PC-3 (cell line): ENCODE results near the gene XPO1. TPM values are rescaled to one million over a fixed set of nuclear protein-coding genes. Genes with fewer than 3 reads are reported as not detected.
"Not testable (repeated sequence)": the region's sequence is repeated elsewhere in the genome, so short reads cannot be mapped to it uniquely, and the experiment has no call there.

ENCODE experiments used
- ATAC-seq: fragments of 200-7000 bp; cut with Tn5 transposase; 2 replicates; pipeline ENCODE4 v1.9.1; 2020; ENCODE audit warnings: mild to moderate bottlenecking, moderate library complexity
- BruUV-seq: library from RNA; stranded (reverse); fragments of 400-500 nt; replicated peaks from 2 replicates; lab custom pipeline; 2021; lab: Mats Ljungman, UMichigan
- CTCF ChIA-PET: fragments of 300-600 bp; sonication (Branson Sonifier 250); formaldehyde crosslinking; loops from one replicate; lab custom pipeline; 2022; ENCODE audit warnings: antibody characterized with exemption; lab: Charles Lee
- POLR2A ChIA-PET: fragments of 300-600 bp; sonication (Branson Sonifier 250); formaldehyde crosslinking; loops from one replicate; lab custom pipeline; 2022; ENCODE audit warnings: antibody characterized with exemption; ENCODE audit not compliant: unreplicated experiment; lab: Charles Lee
- DNase-seq: peaks from one replicate; pipeline ENCODE4 v3.0.0-alpha.2; 2015
- H2AFZ ChIP-seq: fragments of 300-600 bp; sonication (generic); 2 replicates; pipeline ENCODE4 v1.6.0; 2016; ENCODE audit warnings: antibody characterized with exemption, low read length
- H3F3A ChIP-seq: fragments of 300-600 bp; sonication (generic); one replicate; pipeline ENCODE4 v1.6.0; 2017; ENCODE audit warnings: antibody characterized with exemption, low read length, control low read depth, mild to moderate bottlenecking; ENCODE audit not compliant: unreplicated experiment
- H3K27ac ChIP-seq: fragments of 300-600 bp; sonication (generic); 2 replicates; pipeline ENCODE4 v1.5.1; 2016; ENCODE audit warnings: mild to moderate bottlenecking, low read length
- H3K27me3 ChIP-seq: fragments of 300-600 bp; sonication (generic); 2 replicates; pipeline ENCODE4 v1.6.1; 2016; ENCODE audit warnings: low read length, mixed read lengths
- H3K36me3 ChIP-seq: fragments of 300-600 bp; sonication (generic); 2 replicates; pipeline ENCODE4 v1.6.1; 2016; ENCODE audit warnings: low read depth, mixed run types, low read length, mixed read lengths
- H3K4me1 ChIP-seq: fragments of 300-600 bp; sonication (generic); 2 replicates; pipeline ENCODE4 v1.5.1; 2016; ENCODE audit warnings: low read length; ENCODE audit not compliant: insufficient read depth
- H3K4me2 ChIP-seq: fragments of 300-600 bp; sonication (generic); 2 replicates; pipeline ENCODE4 v1.6.0; 2016; ENCODE audit warnings: low read length
- H3K4me3 ChIP-seq: fragments of 300-600 bp; sonication (generic); 2 replicates; pipeline ENCODE4 v1.5.1; 2016; ENCODE audit warnings: mild to moderate bottlenecking, low read length, mixed read lengths
- H3K79me2 ChIP-seq: fragments of 300-600 bp; sonication (generic); 2 replicates; pipeline ENCODE4 v1.6.1; 2017; ENCODE audit warnings: low read length, mixed read lengths
- H3K9ac ChIP-seq: fragments of 300-600 bp; sonication (generic); 2 replicates; pipeline ENCODE4 v1.6.0; 2016; ENCODE audit warnings: mild to moderate bottlenecking, low read length
- H3K9me2 ChIP-seq: fragments of 300-600 bp; sonication (generic); replicated peaks from 2 replicates; pipeline ENCODE4 v1.6.1; 2016; ENCODE audit warnings: mixed run types, low read length, mixed read lengths
- H3K9me3 ChIP-seq: fragments of 300-600 bp; sonication (generic); 2 replicates; pipeline ENCODE4 v1.6.1; 2016; ENCODE audit warnings: low read length, mixed read lengths
- H4K20me1 ChIP-seq: fragments of 300-600 bp; sonication (generic); 2 replicates; pipeline ENCODE4 v1.6.1; 2016; ENCODE audit warnings: low read length, mixed read lengths
- EZH2 ChIP-seq: fragments of 300-600 bp; sonication (generic); IDR thresholded peaks from one replicate; pipeline ENCODE4 v1.6.1; 2017; ENCODE audit warnings: antibody characterized with exemption, mild to moderate bottlenecking, low read length; ENCODE audit not compliant: unreplicated experiment
- EZH2phosphoT487 ChIP-seq: fragments of 300-600 bp; sonication (generic); IDR thresholded peaks from 2 replicates; pipeline ENCODE4 v1.6.1; 2018; ENCODE audit warnings: mild to moderate bottlenecking, antibody characterized with exemption, low read length, borderline replicate concordance
- intact Hi-C: fragments of 100-400 bp; cut with micrococcal nuclease; formaldehyde crosslinking; loops from 2 replicates; pipeline ENCODE4 v1.9.0; 2023
- total RNA-seq: library from RNA; depleted of rRNA; stranded (reverse); fragments of >200 nt; gene quantifications from 2 replicates; pipeline ENCODE4 v1.2.3, GENCODE V29; 2014
- TF ChIP-seq, protein P1 (sequence below): fragments of 300-600 bp; sonication (generic); conservative IDR thresholded peaks from 2 replicates; pipeline ENCODE4 v1.5.1; 2017; ENCODE audit warnings: antibody characterized with exemption, low read depth, mild to moderate bottlenecking, low read length

The XPO1 gene
- total RNA-seq, 1 experiment from 2014 or later: 138 TPM

DNA sequence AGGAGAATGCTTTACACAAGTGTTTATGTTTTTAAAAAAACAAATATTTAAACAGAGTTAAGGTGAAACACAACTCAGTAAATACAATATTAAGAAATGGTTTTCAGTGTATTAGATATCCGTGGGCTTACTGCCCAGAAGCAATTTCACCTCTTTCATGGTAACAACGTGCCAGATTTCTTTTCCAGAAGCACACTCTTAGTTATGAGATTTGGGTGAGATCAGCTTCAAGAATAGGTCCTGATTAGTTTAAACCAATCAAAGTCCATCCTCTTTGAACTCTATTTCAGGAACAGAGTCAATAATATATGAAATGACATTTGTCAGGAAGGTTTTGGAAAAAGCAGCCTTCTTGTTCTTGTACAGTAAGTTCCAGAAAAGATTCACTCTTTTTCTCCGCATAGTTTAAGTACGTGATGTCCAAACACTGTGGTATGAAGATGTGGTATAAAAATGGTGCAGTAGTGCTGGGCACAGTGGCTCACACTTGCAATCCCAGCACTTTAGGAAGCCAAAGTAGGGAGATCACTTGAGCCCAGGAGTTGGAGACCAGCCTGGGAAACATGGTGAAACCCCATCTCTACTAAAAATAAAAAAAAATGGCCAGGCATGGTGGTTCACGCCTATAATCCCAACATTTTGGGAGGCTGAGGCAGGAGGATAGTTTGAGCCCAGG, 81.9 kb downstream of the XPO1 start:
- no peak overlapping the region for H3K4me3 ChIP-seq
- no peak overlapping the region for H3K4me2 ChIP-seq
- no peak overlapping the region for H3K27ac ChIP-seq
- H3K79me2 ChIP-seq: peaks cover 100% of the 10 kb centered on the region
- DNase-seq (no peak), ATAC-seq (no peak)
- H3K27me3 ChIP-seq: no peaks in the 10 kb centered on the region
- TF ChIP-seq, protein P1, sequence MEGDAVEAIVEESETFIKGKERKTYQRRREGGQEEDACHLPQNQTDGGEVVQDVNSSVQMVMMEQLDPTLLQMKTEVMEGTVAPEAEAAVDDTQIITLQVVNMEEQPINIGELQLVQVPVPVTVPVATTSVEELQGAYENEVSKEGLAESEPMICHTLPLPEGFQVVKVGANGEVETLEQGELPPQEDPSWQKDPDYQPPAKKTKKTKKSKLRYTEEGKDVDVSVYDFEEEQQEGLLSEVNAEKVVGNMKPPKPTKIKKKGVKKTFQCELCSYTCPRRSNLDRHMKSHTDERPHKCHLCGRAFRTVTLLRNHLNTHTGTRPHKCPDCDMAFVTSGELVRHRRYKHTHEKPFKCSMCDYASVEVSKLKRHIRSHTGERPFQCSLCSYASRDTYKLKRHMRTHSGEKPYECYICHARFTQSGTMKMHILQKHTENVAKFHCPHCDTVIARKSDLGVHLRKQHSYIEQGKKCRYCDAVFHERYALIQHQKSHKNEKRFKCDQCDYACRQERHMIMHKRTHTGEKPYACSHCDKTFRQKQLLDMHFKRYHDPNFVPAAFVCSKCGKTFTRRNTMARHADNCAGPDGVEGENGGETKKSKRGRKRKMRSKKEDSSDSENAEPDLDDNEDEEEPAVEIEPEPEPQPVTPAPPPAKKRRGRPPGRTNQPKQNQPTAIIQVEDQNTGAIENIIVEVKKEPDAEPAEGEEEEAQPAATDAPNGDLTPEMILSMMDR: no peak
- no TSS peak for BruUV-seq
- H3K9me2 ChIP-seq: no peaks in the 10 kb centered on the region
- no peaks in the 10 kb centered on the region for H3K36me3 ChIP-seq
- CTCF ChIA-PET: no interaction called here
- H3K9me3 ChIP-seq: no peaks in the 10 kb centered on the region
- 0 out of 2 replicates have a peak, but pooled peaks cover 4% of the 10 kb centered on the region for H4K20me1 ChIP-seq
- H3K9ac ChIP-seq: no peak overlapping the region
- H3F3A ChIP-seq: no peaks in the 10 kb centered on the region
- intact Hi-C loops: no loop called here
- POLR2A ChIA-PET: no interaction called here
- H3K4me1 ChIP-seq: peaks cover 10% of the 10 kb centered on the region
- no peak overlapping the region for H2AFZ ChIP-seq

DNA sequence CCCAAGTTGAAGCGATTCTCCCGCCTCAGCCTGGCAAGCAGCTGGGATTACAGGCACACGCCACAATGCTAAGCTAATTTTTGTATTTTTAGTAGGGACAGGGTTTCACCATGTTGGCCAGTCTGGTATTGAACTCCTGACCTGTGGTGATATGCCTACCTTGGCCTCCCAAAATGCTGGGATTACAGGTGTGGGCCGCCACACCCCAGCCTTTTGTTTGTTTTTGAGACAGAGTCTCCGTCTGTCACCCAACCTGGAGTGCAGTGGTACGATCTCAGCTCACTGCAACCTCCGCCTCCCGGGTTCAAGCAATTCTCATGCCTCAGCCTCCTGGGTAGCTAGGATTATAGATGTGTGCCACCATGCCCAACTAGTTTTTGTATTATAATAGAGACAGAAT, 83.2 kb downstream of the XPO1 start:
- H3K9me2 ChIP-seq, POLR2A ChIA-PET, BruUV-seq: not testable (repeated sequence)

DNA sequence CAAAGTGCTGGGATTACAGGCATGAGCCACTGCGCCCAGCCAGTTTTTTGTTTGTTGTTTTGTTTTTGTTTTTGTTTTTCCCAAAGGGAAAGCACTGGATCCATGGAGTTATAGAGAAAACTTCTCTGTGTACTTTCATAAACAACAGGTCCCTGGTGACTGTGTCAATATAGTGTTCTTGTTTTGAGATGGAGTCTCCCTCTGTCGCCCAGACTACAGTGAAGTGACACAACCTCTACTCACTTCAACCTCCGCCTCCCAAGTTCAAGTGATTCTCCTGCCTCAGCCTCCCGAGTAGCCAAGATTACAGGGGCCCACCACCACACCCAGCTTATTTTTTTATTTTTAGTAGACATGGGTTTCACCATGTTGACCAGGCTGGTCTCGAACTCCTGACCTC, 83.8 kb downstream of the XPO1 start:
- no peak overlapping the region for H3K9ac ChIP-seq
- peaks cover 9% of the 10 kb centered on the region for H3K36me3 ChIP-seq
- H3K9me2 ChIP-seq: no peaks in the 10 kb centered on the region
- no peak overlapping the region for H3K27ac ChIP-seq
- peaks cover 100% of the 10 kb centered on the region for H3K79me2 ChIP-seq
- H3K9me3 ChIP-seq: peaks cover 2% of the 10 kb centered on the region; the same call in 1 of the 2 replicates
- DNase-seq (no peak), ATAC-seq (no peak)
- POLR2A ChIA-PET: no interaction called here
- H3K4me3 ChIP-seq: no peak overlapping the region
- no TSS peak for BruUV-seq
- H3F3A ChIP-seq: no peaks in the 10 kb centered on the region
- H3K4me1 ChIP-seq: no peaks in the 10 kb centered on the region
- H3K27me3 ChIP-seq: no peaks in the 10 kb centered on the region
- TF ChIP-seq, protein P1: no peak
- no peak for TF ChIP-seq EZH2phosphoT487
- no peak for TF ChIP-seq EZH2
- intact Hi-C loops: no loop called here
- H2AFZ ChIP-seq: no peak overlapping the region
- 0 out of 2 replicates have a peak, but pooled peaks cover 4% of the 10 kb centered on the region for H4K20me1 ChIP-seq
- H3K4me2 ChIP-seq: no peak overlapping the region
- CTCF ChIA-PET: no interaction called here

More for the DNA sequence above, 83.2 kb downstream of the XPO1 start:
- H3K9ac ChIP-seq, H2AFZ ChIP-seq, H3K4me1 ChIP-seq, CTCF ChIA-PET, H3K27ac ChIP-seq, H3F3A ChIP-seq, H3K4me3 ChIP-seq, H3K4me2 ChIP-seq, ATAC-seq, H4K20me1 ChIP-seq, H3K36me3 ChIP-seq, DNase-seq, H3K27me3 ChIP-seq, intact Hi-C loops, H3K9me3 ChIP-seq: not testable (repeated sequence)
- H3K79me2 ChIP-seq: peaks cover 100% of the 10 kb centered on the region
